ENCODE measurements around the gene CCNY. TPM values are rescaled to one million over a fixed set of nuclear protein-coding genes. Genes with fewer than 3 reads are reported as not detected.

The CCNY gene
- total and polyA plus RNA-seq, 12 donors, result 26.0 to 99.4 (median 88.9) TPM

GRCh38 chr10:35546824-35547225 is 210.5 kb downstream of the CCNY start:
- ATAC-seq (no peak), DNase-seq (no peak)
- peaks cover 0 to 67% (median 3%) of the 10 kb centered on the region in 9 donors for H3K36me3 ChIP-seq
- WGBS, 2 donors, result 85 to 87% methylated on average over 4 of the region's 4 CpGs
- H3K9me3 ChIP-seq, result no peaks in the 10 kb centered on the region
- TF ChIP-seq CTCF (IDR thresholded peaks at IDR 0.05), result no peak
- no peak overlapping the region for H3K4me3 ChIP-seq
- intact Hi-C loops (cut with DNase I), result no loop called here
- H3K27me3 ChIP-seq, result no peaks in the 10 kb centered on the region
- peak overlapping the region in 1 of 10 donors; percentile 3 for H3K27ac ChIP-seq
- peaks cover 0 to 28% (median 0%) of the 10 kb centered on the region in 9 donors for H3K4me1 ChIP-seq

DNA sequence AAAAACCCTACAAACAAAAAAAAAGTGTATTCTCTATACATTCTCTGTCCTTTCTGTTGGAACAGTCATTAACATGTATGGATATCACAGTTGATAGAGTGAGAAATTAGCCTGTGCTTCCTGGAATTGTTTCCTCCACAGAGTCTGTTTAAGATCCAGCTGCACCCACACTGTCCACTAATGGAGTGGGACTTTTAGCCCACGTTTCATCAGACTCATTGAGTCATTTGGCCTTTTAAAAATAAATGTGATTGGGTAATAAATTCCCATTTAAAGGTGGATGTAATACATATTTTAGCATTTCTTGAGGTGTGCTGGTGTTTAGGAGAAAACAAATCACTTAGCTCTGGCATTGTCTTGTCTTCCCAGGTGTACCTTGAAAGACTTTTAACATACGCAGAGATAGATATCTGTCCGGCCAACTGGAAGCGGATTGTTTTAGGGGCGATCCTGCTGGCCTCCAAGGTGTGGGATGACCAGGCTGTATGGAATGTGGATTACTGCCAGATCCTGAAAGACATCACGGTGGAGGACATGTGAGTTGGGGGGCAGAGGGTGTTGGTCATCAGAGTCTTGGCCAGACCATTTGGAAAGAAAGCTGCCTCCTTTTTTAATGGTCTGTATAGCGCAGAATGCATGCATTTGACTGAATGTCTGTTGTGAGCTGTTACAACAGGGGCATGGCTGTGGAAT is 216.5 kb downstream of the CCNY start:
- ATAC-seq, result peak in 1 of 8 donors; percentile 41

DNA sequence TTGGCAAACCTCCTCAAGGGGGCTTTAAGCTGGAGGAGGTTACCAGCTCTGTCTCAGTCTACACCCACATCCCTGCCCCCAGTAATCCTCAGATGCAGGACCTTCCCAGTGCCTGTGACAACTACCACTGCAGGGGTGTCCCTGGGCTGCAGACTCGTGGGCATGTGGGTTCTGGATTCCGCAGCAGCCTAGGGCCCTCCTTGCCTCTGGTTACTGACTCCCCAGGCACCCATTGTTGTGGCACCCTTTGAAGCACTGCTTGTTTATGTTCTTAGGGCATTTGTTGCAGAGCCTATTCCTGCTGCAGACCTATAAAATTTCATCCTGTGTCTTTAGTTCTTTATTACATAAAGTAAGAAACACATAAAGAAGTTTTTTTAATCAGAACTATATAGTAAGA is 217.7 kb downstream of the CCNY start:
- DNase-seq, result no peak
- Histone ChIP-seq H3K27me3 (no peaks in the 10 kb centered on the region), H3K4me3 (no peak overlapping the region), H3K9me3 (no peaks in the 10 kb centered on the region), H3K36me3 (peaks cover 0 to 80% (median 10%) of the 10 kb centered on the region in 9 donors), H3K4me1 (peaks cover 0 to 30% (median 7%) of the 10 kb centered on the region in 9 donors), H3K27ac (no peak overlapping the region)
- WGBS, 2 donors, result 57 to 64% methylated on average over 2 of the region's 2 CpGs
- ATAC-seq, result no peak
- intact Hi-C loops (cut with DNase I), result no loop called here
- TF ChIP-seq CTCF (IDR thresholded peaks at IDR 0.05), result no peak

More for the DNA sequence above, 216.5 kb downstream of the CCNY start:
- DNase-seq, result no peak
- 77 to 78% methylated on average over 7 of the region's 7 CpGs for WGBS, 2 donors
- Histone ChIP-seq H3K9me3 (no peaks in the 10 kb centered on the region), H3K27me3 (no peaks in the 10 kb centered on the region), H3K4me1 (peaks cover 0 to 30% (median 7%) of the 10 kb centered on the region in 9 donors), H3K27ac (no peak overlapping the region), H3K4me3 (no peak overlapping the region), H3K36me3 (peaks cover 0 to 80% (median 10%) of the 10 kb centered on the region in 9 donors)
- TF ChIP-seq CTCF (IDR thresholded peaks at IDR 0.05), result no peak
- intact Hi-C loops (cut with DNase I), result no loop called here

- no peaks in the 10 kb centered on the region for H3K27me3 ChIP-seq
- intact Hi-C loops (cut with DNase I), result no loop called here
- peaks cover 0 to 30% (median 7%) of the 10 kb centered on the region in 9 donors for H3K4me1 ChIP-seq
- DNase-seq, result no peak
- 35 to 54% methylated on average over 3 of the region's 3 CpGs for WGBS, 2 donors
- peak in 2 of 8 donors; percentile 53 to 54 for ATAC-seq
- H3K36me3 ChIP-seq, result peaks cover 0 to 78% (median 10%) of the 10 kb centered on the region in 9 donors
- no peaks in the 10 kb centered on the region for H3K9me3 ChIP-seq
- no peak overlapping the region for H3K27ac ChIP-seq
- H3K4me3 ChIP-seq, result no peak overlapping the region
- TF ChIP-seq CTCF (IDR thresholded peaks at IDR 0.05), result no peak
Observed at GRCh38 chr10:35554461-35555056, 218.2 kb downstream of the CCNY start.
